ENCODE data around the gene ORMDL1.

The ORMDL1 gene

DNA sequence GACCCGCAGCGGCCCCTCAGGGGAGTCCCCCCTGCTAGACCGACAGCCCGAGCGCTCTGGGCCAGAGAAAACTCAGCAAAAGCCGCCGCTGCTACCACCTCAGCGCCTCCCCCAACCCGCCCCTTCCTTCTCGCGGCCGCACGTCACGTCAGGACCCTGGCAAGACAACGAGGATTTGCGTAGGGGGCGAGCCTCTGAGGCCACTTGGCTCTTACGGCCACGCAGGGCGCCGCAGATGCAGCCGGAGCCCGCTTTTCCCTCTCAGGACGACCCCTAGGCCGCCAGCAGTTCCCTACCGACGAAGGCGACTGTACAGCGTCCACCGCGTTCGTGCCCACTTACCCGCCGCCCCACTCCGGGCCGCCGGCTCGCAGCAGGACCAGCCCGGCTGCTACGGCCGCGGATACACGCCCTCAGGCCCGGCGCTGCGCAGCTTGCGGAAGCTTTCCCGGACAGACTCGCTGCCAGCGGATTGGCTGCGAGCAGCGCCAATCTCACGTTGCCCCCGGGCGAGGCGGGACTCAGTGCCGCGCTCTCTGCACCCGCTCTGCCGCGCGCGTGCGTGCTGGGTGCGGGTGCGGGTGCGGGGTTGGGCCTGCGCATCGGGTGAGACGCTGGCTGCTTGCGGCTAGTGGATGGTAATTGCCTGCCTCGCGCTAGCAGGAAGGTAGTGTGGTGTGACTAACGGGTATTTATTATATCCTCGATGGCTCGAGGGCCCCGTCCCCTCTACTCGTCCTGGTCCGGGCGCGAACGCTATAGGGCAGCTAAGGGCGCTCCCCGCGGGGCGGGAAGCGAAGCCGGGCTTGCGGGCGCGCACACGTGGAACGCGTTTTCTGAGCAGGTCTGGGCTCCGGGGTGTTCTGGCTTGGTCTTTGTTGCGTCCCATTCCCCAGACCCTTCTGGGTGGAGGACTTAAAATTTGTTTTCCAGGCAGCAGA lies at the start of gene ORMDL1, which contains the start of gene PMS1:
Gene ORMDL1, minus strand, starts transcription at position 413 of the 941 bp plus-strand sequence. CDS start 1,744 bp downstream, outside the sequence.
Gene PMS1, plus strand, starts transcription at position 524 of the 941 bp plus-strand sequence. CDS start 7,360 bp downstream, outside the sequence.
- Histone ChIP-seq H4K20me1 (ENCODE audit: insufficient read depth, low read length) (no peaks in the 10 kb centered on the region), H2AFZ (ENCODE audit: low read length) (no peak within 1 kb of the TSS), H3K79me2 (ENCODE audit: insufficient read depth, low read length) (peaks cover 68% of the 10 kb centered on the region), H3K4me1 (ENCODE audit: insufficient read depth, low read length, severe bottlenecking) (peaks cover 31% of the 10 kb centered on the region), H3K27me3 (ENCODE audit: insufficient read depth, low read length) (no peaks in the 10 kb centered on the region), H3F3A (ENCODE audit: insufficient read depth, low read length) (no peaks in the 10 kb centered on the region), H3K36me3 (ENCODE audit: insufficient read depth, low read length) (peaks cover 59% of the 10 kb centered on the region), H3K4me2 (ENCODE audit: low read length) (peak within 1 kb of the TSS; percentile 96), H3K9me2 (ENCODE audit: low read depth, low read length) (no peaks in the 10 kb centered on the region), H3K9me3 (ENCODE audit: low read length) (no peaks in the 10 kb centered on the region), H3K9ac (ENCODE audit: low read length) (peak within 1 kb of the TSS; percentile 91), H3K4me3 (ENCODE audit: low read depth, low read length, poor library complexity, severe bottlenecking) (peak within 1 kb of the TSS; percentile 79), H3K27ac (ENCODE audit: low read depth, low read length, poor library complexity, severe bottlenecking) (peak within 1 kb of the TSS; percentile 73)
- TF ChIP-seq EZH2 (IDR thresholded peaks at IDR 0.05; ENCODE audit: borderline replicate concordance, low read length) (no peak), CTCF (IDR thresholded peaks at IDR 0.05; ENCODE audit: low read length) (no peak)

DNA sequence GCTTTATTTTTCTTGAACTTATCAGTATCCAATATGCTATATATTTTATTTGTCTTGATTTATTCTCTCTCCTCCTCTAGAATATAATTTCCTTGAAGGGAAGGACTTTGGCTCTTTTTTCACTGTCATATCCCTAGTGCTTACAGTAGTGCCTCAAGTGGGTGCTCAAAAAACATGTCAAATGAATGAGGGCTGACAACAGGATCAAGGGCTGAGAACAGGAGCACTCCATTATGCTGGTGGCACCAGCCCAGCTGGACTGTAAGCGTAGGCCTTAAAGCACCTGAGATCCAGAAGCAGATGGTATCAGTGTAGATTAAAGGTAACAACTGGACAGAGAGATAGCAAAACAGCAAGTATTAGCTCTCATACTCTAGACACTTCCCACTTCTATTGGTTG lies 46.4 kb upstream of the ORMDL1 start:
- no peaks in the 10 kb centered on the region for H3K79me2 ChIP-seq (ENCODE audit: insufficient read depth, low read length)
- H4K20me1 ChIP-seq (ENCODE audit: insufficient read depth, low read length), result no peaks in the 10 kb centered on the region
- peaks cover 35% of the 10 kb centered on the region; the same call in 1 of the 2 replicates for H3K36me3 ChIP-seq (ENCODE audit: insufficient read depth, low read length)
- H3K9me3 ChIP-seq (ENCODE audit: low read length), result no peaks in the 10 kb centered on the region
- TF ChIP-seq EZH2 (IDR thresholded peaks at IDR 0.05; ENCODE audit: borderline replicate concordance, low read length) (no peak), CTCF (IDR thresholded peaks at IDR 0.05; ENCODE audit: low read length) (no peak)
- H3F3A ChIP-seq (ENCODE audit: insufficient read depth, low read length), result no peaks in the 10 kb centered on the region
- H3K27me3 ChIP-seq (ENCODE audit: insufficient read depth, low read length), result no peaks in the 10 kb centered on the region
- H3K9ac ChIP-seq (ENCODE audit: low read length), result no peak overlapping the region
- no peaks in the 10 kb centered on the region for H3K9me2 ChIP-seq (ENCODE audit: low read depth, low read length)
- H2AFZ ChIP-seq (ENCODE audit: low read length), result no peak overlapping the region
- H3K27ac ChIP-seq (ENCODE audit: low read depth, low read length, poor library complexity, severe bottlenecking), result no peak overlapping the region
- no peak overlapping the region for H3K4me3 ChIP-seq (ENCODE audit: low read depth, low read length, poor library complexity, severe bottlenecking)
- H3K4me2 ChIP-seq (ENCODE audit: low read length), result no peak overlapping the region
- no peaks in the 10 kb centered on the region for H3K4me1 ChIP-seq (ENCODE audit: insufficient read depth, low read length, severe bottlenecking)

GRCh38 chr2:189829102-189829833 lies 45.1 kb upstream of the ORMDL1 start:
- no peaks in the 10 kb centered on the region for H3K9me3 ChIP-seq (ENCODE audit: low read length)
- peaks cover 35% of the 10 kb centered on the region; the same call in 1 of the 2 replicates for H3K36me3 ChIP-seq (ENCODE audit: insufficient read depth, low read length)
- no peaks in the 10 kb centered on the region for H3F3A ChIP-seq (ENCODE audit: insufficient read depth, low read length)
- no peak overlapping the region for H2AFZ ChIP-seq (ENCODE audit: low read length)
- H3K27ac ChIP-seq (ENCODE audit: low read depth, low read length, poor library complexity, severe bottlenecking), result no peak overlapping the region
- H4K20me1 ChIP-seq (ENCODE audit: insufficient read depth, low read length), result no peaks in the 10 kb centered on the region
- no peak overlapping the region for H3K9ac ChIP-seq (ENCODE audit: low read length)
- no peak for TF ChIP-seq CTCF (IDR thresholded peaks at IDR 0.05; ENCODE audit: low read length)
- no peak for TF ChIP-seq EZH2 (IDR thresholded peaks at IDR 0.05; ENCODE audit: borderline replicate concordance, low read length)
- H3K4me1 ChIP-seq (ENCODE audit: insufficient read depth, low read length, severe bottlenecking), result no peaks in the 10 kb centered on the region
- no peak overlapping the region for H3K4me3 ChIP-seq (ENCODE audit: low read depth, low read length, poor library complexity, severe bottlenecking)
- no peaks in the 10 kb centered on the region for H3K9me2 ChIP-seq (ENCODE audit: low read depth, low read length)
- no peaks in the 10 kb centered on the region for H3K27me3 ChIP-seq (ENCODE audit: insufficient read depth, low read length)
- H3K79me2 ChIP-seq (ENCODE audit: insufficient read depth, low read length), result no peaks in the 10 kb centered on the region
- no peak overlapping the region for H3K4me2 ChIP-seq (ENCODE audit: low read length)

Measured in OCI-LY1 (cell line).